HL-60/S4 treated with retinoic acid at 250 ng/mL for 4 days and 3 days (cell line): ENCODE measurements around the gene ZFP1.

Source experiments
- in situ Hi-C: fragments of 300-500 bp; cut with MboI; formaldehyde crosslinking; loops from 2 replicates; pipeline ENCODE4 v1.7.0; 2022; ENCODE audit warnings: low sequenced_read_pairs

Gene ZFP1

GRCh38 chr16:75147968-75148310 is 385 bp upstream of the ZFP1 start:
- in situ Hi-C loops = no loop called here

- in situ Hi-C loops = no loop called here
Observed at GRCh38 chr16:75151798-75152197, 3.5 kb downstream of the ZFP1 start.

GRCh38 chr16:75152635-75153034 is 4.3 kb downstream of the ZFP1 start:
- in situ Hi-C loops = no loop called here

GRCh38 chr16:75160386-75160785 is 12.1 kb downstream of the ZFP1 start:
- in situ Hi-C loops = no loop called here

- in situ Hi-C loops = no loop called here
Observed at GRCh38 chr16:75169899-75170405, 21.6 kb downstream of the ZFP1 start.

- in situ Hi-C loops = no loop called here
Observed at GRCh38 chr16:75172578-75172977, 24.3 kb downstream of the ZFP1 start.

- in situ Hi-C loops = no loop called here
Observed at GRCh38 chr16:75175074-75175473, 26.8 kb downstream of the ZFP1 start.

- in situ Hi-C loops = no loop called here
Observed at GRCh38 chr16:75176926-75177325, 28.6 kb downstream of the ZFP1 start.

GRCh38 chr16:75179208-75179607 is 30.9 kb downstream of the ZFP1 start:
- in situ Hi-C loops = no loop called here

GRCh38 chr16:75181630-75182029 is 33.3 kb downstream of the ZFP1 start:
- in situ Hi-C loops = no loop called here

GRCh38 chr16:75188832-75189477 is 40.6 kb downstream of the ZFP1 start:
- in situ Hi-C loops = no loop called here

GRCh38 chr16:75189638-75190245 is 41.4 kb downstream of the ZFP1 start:
- in situ Hi-C loops = loop anchor here (10.0 kb wide), 1 partner anchor 575 kb away; no protein-coding TSS in a partner anchor

GRCh38 chr16:75192606-75193264 is 44.4 kb downstream of the ZFP1 start:
- in situ Hi-C loops = loop anchor here (10.0 kb wide), 1 partner anchor 572 kb away; no protein-coding TSS in a partner anchor

- in situ Hi-C loops = loop anchor here (10.0 kb wide), 1 partner anchor 572 kb away; no protein-coding TSS in a partner anchor
Observed at GRCh38 chr16:75193265-75193650, 44.9 kb downstream of the ZFP1 start.

- in situ Hi-C loops = loop anchor here (10.0 kb wide), 1 partner anchor 571 kb away; no protein-coding TSS in a partner anchor
Observed at GRCh38 chr16:75193730-75194444, 45.6 kb downstream of the ZFP1 start.

- in situ Hi-C loops = loop anchor here (10.0 kb wide), 1 partner anchor 569 kb away; no protein-coding TSS in a partner anchor
Observed at GRCh38 chr16:75195811-75196790, 47.8 kb downstream of the ZFP1 start.

GRCh38 chr16:75196836-75197235 is 48.5 kb downstream of the ZFP1 start:
- in situ Hi-C loops = loop anchor here (10.0 kb wide), 1 partner anchor 568 kb away; no protein-coding TSS in a partner anchor

- in situ Hi-C loops = loop anchor here (10.0 kb wide), 1 partner anchor 567 kb away; no protein-coding TSS in a partner anchor
Observed at GRCh38 chr16:75197522-75198134, 49.3 kb downstream of the ZFP1 start.

GRCh38 chr16:75198135-75198600 is 49.8 kb downstream of the ZFP1 start:
- in situ Hi-C loops = loop anchor here (10.0 kb wide), 1 partner anchor 567 kb away; no protein-coding TSS in a partner anchor
